HG03342 (cell line): ENCODE measurements around the gene CCR9.

Source experiments
- ATAC-seq: cut with Tn5 transposase; IDR thresholded peaks from one replicate; pipeline ENCODE4 v1.9.1; 2021; ENCODE audit warnings: mild to moderate bottlenecking, moderate library complexity; ENCODE audit not compliant: unreplicated experiment

The CCR9 gene

GRCh38 chr3:45906681-45907407 lies 20.5 kb downstream of the CCR9 start:
- no peak for ATAC-seq

GRCh38 chr3:45907769-45908705 lies 21.7 kb downstream of the CCR9 start:
- ATAC-seq: no peak

GRCh38 chr3:45908761-45909160 lies 22.4 kb downstream of the CCR9 start:
- ATAC-seq: no peak

GRCh38 chr3:45909542-45909941 lies 23.2 kb downstream of the CCR9 start:
- ATAC-seq: no peak

- ATAC-seq: no peak
These were observed 24.5 kb downstream of the CCR9 start for GRCh38 chr3:45910892-45911291.

GRCh38 chr3:45911511-45912226 lies 25.3 kb downstream of the CCR9 start:
- ATAC-seq: no peak

GRCh38 chr3:45912435-45912834 lies 26.1 kb downstream of the CCR9 start:
- ATAC-seq: no peak

- no peak for ATAC-seq
These were observed 28.2 kb downstream of the CCR9 start for GRCh38 chr3:45914362-45915058.

- no peak for ATAC-seq
These were observed 28.7 kb downstream of the CCR9 start for GRCh38 chr3:45915059-45915439.

GRCh38 chr3:45915518-45916231 lies 29.3 kb downstream of the CCR9 start:
- peak; percentile 82 for ATAC-seq

GRCh38 chr3:45917146-45917898 lies 31.0 kb downstream of the CCR9 start:
- ATAC-seq: no peak

- ATAC-seq: no peak
These were observed 35.1 kb downstream of the CCR9 start for GRCh38 chr3:45921158-45922038.

- no peak for ATAC-seq
These were observed 35.6 kb downstream of the CCR9 start for GRCh38 chr3:45922039-45922326.

GRCh38 chr3:45922950-45923590 lies 36.7 kb downstream of the CCR9 start:
- ATAC-seq: no peak

GRCh38 chr3:45923755-45924154 lies 37.4 kb downstream of the CCR9 start:
- no peak for ATAC-seq

- ATAC-seq: no peak
These were observed 41.5 kb downstream of the CCR9 start for GRCh38 chr3:45927881-45928280.

GRCh38 chr3:45929042-45929679 lies 42.8 kb downstream of the CCR9 start:
- ATAC-seq: no peak

GRCh38 chr3:45931496-45931895 lies 45.2 kb downstream of the CCR9 start:
- ATAC-seq: no peak
